ENCODE measurements around the gene KRTAP23-1.

KRTAP23-1 gene

DNA sequence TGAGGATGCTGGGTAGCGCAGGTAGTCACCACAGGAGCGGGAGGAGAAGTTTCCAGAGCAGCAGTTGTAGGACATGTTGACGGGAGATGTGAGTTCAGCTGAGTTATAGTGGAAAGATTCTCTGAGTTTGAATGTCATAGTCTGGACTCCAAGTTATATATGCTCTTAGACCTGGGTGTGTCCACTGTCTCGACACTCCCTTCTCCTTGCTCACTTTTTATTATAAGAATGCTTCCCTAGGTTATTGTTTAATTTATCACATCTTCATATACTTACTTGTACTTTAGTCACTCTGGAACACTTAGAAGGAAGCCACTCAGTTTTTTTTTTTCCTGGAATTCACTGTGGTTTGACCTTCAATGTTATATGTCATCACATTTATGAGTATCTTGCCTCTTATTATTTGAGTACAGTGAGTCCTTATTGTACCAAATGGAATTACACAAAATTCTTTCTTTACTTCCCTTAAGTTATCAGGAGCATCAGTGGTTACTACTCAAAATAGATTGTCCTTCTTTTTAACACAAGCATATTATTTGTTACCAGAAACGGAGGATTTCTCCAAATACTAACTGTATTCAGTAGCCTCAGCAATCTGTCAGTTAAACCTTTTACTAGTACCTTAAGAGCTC is 23.8 kb upstream of the KRTAP23-1 start, which contains the start of gene KRTAP13-2:
Gene KRTAP13-2 (minus strand): TSS at position 133 of the 632 bp plus-strand sequence. CDS start 58 bp downstream, at position 75.
- Histone ChIP-seq H3K4me1 (ENCODE audit: control insufficient read depth, insufficient read depth, low read depth, low read length) (no peaks in the 10 kb centered on the region), H3K79me1 (replicated peaks; ENCODE audit: low read length, poor library complexity, severe bottlenecking) (no peaks in the 10 kb centered on the region)
- no peak for DNase-seq

DNA sequence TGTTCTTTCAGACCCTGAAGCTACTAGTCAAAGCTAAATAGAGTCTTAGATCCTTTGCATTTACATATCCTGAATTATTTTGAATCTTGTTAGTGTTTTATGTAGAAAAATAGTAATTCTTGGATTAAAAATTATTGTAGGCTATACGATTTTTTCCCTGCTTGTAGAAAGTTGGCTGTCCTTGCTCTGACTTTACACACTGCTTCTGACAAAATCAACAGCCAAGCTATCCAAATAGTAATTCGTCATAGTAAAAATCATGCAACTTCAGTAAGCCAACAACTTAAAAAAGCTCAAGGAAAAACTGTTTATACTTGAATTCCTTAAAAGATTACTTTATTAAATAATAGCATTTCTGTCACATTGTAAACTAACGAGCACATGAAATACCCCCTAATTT is 7.5 kb upstream of the KRTAP23-1 start:
- DNase-seq, result no peak
- Histone ChIP-seq H3K27me3 (ENCODE audit: control insufficient read depth in 1 of 2, insufficient read depth in 1 of 2, low read length in 2 of 2) (no peaks in the 10 kb centered on the region), H3K4me3 (ENCODE audit: insufficient read depth in 1 of 2, low read depth in 1 of 2, low read length in 2 of 2) (no peak overlapping the region), H3K9ac (ENCODE audit: low read length) (no peak overlapping the region), H2AK5ac (ENCODE audit: low read length, severe bottlenecking) (no peak overlapping the region), H3K14ac (ENCODE audit: low read length in 2 of 2) (no peak overlapping the region), H3K23ac (ENCODE audit: low read length in 2 of 2) (no peak overlapping the region), H2BK12ac (ENCODE audit: low read length in 2 of 2) (no peak overlapping the region), H3K18ac (ENCODE audit: low read depth in 1 of 2, low read length in 2 of 2) (no peak overlapping the region), H2BK120ac (ENCODE audit: low read depth, low read length) (no peak overlapping the region), H4K91ac (ENCODE audit: low read length) (no peak overlapping the region), H2AFZ (ENCODE audit: low read depth, low read length) (no peak overlapping the region), H3K9me3 (ENCODE audit: control insufficient read depth, low read length) (no peaks in the 10 kb centered on the region), H4K8ac (ENCODE audit: low read length) (no peak overlapping the region), H3K27ac (ENCODE audit: low read length, poor library complexity, severe bottlenecking) (no peak overlapping the region), H3K4me2 (ENCODE audit: low read length, poor library complexity, severe bottlenecking) (no peak overlapping the region), H2BK5ac (ENCODE audit: low read depth, low read length, poor library complexity, severe bottlenecking) (no peak overlapping the region), H3K4ac (ENCODE audit: low read depth in 1 of 2, low read length in 2 of 2) (no peak overlapping the region), H3K79me1 (replicated peaks; ENCODE audit: low read length, poor library complexity, severe bottlenecking) (no peaks in the 10 kb centered on the region), H2BK15ac (ENCODE audit: low read depth, poor library complexity, severe bottlenecking) (no peak overlapping the region), H3K4me1 (ENCODE audit: control insufficient read depth, insufficient read depth, low read depth, low read length) (no peaks in the 10 kb centered on the region), H3K36me3 (ENCODE audit: control insufficient read depth in 1 of 2, insufficient read depth in 2 of 2, low read depth in 1 of 2, low read length in 2 of 2) (no peaks in the 10 kb centered on the region)
- WGBS, result 33% methylated on average over 1 of the region's 3 CpGs

More for the DNA sequence above, 23.8 kb upstream of the KRTAP23-1 start, which contains the start of gene KRTAP13-2:
- Histone ChIP-seq H3K36me3 (ENCODE audit: control insufficient read depth in 1 of 2, insufficient read depth in 2 of 2, low read depth in 1 of 2, low read length in 2 of 2) (no peaks in the 10 kb centered on the region), H2BK5ac (ENCODE audit: low read depth, low read length, poor library complexity, severe bottlenecking) (no peak within 1 kb of the TSS), H3K27me3 (ENCODE audit: control insufficient read depth in 1 of 2, insufficient read depth in 1 of 2, low read length in 2 of 2) (no peaks in the 10 kb centered on the region), H3K4ac (ENCODE audit: low read depth in 1 of 2, low read length in 2 of 2) (no peak within 1 kb of the TSS), H2BK12ac (ENCODE audit: low read length in 2 of 2) (no peak within 1 kb of the TSS), H4K91ac (ENCODE audit: low read length) (no peak within 1 kb of the TSS), H3K23ac (ENCODE audit: low read length in 2 of 2) (no peak within 1 kb of the TSS), H3K4me2 (ENCODE audit: low read length, poor library complexity, severe bottlenecking) (no peak within 1 kb of the TSS), H3K27ac (ENCODE audit: low read length, poor library complexity, severe bottlenecking) (no peak within 1 kb of the TSS), H2AK5ac (ENCODE audit: low read length, severe bottlenecking) (no peak within 1 kb of the TSS), H3K4me3 (ENCODE audit: insufficient read depth in 1 of 2, low read depth in 1 of 2, low read length in 2 of 2) (no peak within 1 kb of the TSS), H2BK120ac (ENCODE audit: low read depth, low read length) (no peak within 1 kb of the TSS), H3K9me3 (ENCODE audit: control insufficient read depth, low read length) (no peaks in the 10 kb centered on the region), H4K8ac (ENCODE audit: low read length) (no peak within 1 kb of the TSS), H2BK15ac (ENCODE audit: low read depth, poor library complexity, severe bottlenecking) (no peak within 1 kb of the TSS), H2AFZ (ENCODE audit: low read depth, low read length) (no peak within 1 kb of the TSS), H3K14ac (ENCODE audit: low read length in 2 of 2) (no peak within 1 kb of the TSS), H3K9ac (ENCODE audit: low read length) (no peak within 1 kb of the TSS), H3K18ac (ENCODE audit: low read depth in 1 of 2, low read length in 2 of 2) (no peak within 1 kb of the TSS)
- 72% methylated on average over 4 of the region's 5 CpGs for WGBS

DNA sequence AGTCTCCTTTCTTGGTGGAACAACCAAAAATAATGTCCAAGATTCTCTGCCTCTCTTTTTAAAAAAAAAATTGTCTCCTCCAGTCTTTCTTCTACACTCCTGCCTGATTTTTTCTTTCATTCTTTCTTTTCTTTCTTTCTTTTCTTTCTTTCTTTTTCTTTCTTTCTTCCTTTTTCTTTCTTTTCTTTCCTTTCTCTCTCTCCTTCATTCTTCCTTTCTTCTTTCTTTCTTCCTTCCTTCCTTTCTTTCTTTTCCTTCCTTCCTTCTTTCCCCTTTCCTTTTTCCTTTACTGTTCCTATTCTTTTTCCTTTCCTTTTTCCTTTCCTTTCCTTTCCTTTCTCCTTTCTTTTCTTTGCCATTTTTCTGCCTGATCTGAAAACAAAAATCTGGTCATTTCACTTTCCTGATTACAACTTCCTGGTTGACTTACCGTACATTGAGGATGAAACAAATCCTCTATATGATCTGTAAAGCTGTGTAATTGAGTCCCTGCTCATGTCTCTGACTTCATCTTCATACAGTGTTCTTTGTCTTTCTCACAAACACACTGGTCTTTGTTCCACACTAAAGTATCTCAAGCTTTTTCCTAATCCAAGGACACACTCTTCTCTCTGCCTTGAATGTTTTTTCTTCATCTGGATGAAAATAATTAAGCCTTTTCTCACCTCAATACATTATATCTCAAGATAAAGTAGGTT is 6.1 kb upstream of the KRTAP23-1 start:
- H3K27ac ChIP-seq (ENCODE audit: low read length, poor library complexity, severe bottlenecking), result no peak overlapping the region
- no peaks in the 10 kb centered on the region for H3K4me1 ChIP-seq (ENCODE audit: control insufficient read depth, insufficient read depth, low read depth, low read length)
- no peak overlapping the region for H2AFZ ChIP-seq (ENCODE audit: low read depth, low read length)
- no peak overlapping the region for H2BK12ac ChIP-seq (ENCODE audit: low read length in 2 of 2)
- H4K91ac ChIP-seq (ENCODE audit: low read length), result no peak overlapping the region
- H2AK5ac ChIP-seq (ENCODE audit: low read length, severe bottlenecking), result no peak overlapping the region
- no peak overlapping the region for H3K4ac ChIP-seq (ENCODE audit: low read depth in 1 of 2, low read length in 2 of 2)
- H3K79me1 ChIP-seq (replicated peaks; ENCODE audit: low read length, poor library complexity, severe bottlenecking), result no peaks in the 10 kb centered on the region
- no peak overlapping the region for H2BK5ac ChIP-seq (ENCODE audit: low read depth, low read length, poor library complexity, severe bottlenecking)
- no peak overlapping the region for H2BK120ac ChIP-seq (ENCODE audit: low read depth, low read length)
- no peaks in the 10 kb centered on the region for H3K27me3 ChIP-seq (ENCODE audit: control insufficient read depth in 1 of 2, insufficient read depth in 1 of 2, low read length in 2 of 2)
- H3K9me3 ChIP-seq (ENCODE audit: control insufficient read depth, low read length), result no peaks in the 10 kb centered on the region
- H3K18ac ChIP-seq (ENCODE audit: low read depth in 1 of 2, low read length in 2 of 2), result no peak overlapping the region
- DNase-seq, result no peak
- no peak overlapping the region for H3K23ac ChIP-seq (ENCODE audit: low read length in 2 of 2)
- no peak overlapping the region for H3K9ac ChIP-seq (ENCODE audit: low read length)
- no peak overlapping the region for H2BK15ac ChIP-seq (ENCODE audit: low read depth, poor library complexity, severe bottlenecking)
- WGBS, result 59% methylated on average over 1 of the region's 1 CpG
- H4K8ac ChIP-seq (ENCODE audit: low read length), result no peak overlapping the region
- H3K4me3 ChIP-seq (ENCODE audit: insufficient read depth in 1 of 2, low read depth in 1 of 2, low read length in 2 of 2), result no peak overlapping the region
- no peak overlapping the region for H3K14ac ChIP-seq (ENCODE audit: low read length in 2 of 2)
- no peak overlapping the region for H3K4me2 ChIP-seq (ENCODE audit: low read length, poor library complexity, severe bottlenecking)
- no peaks in the 10 kb centered on the region for H3K36me3 ChIP-seq (ENCODE audit: control insufficient read depth in 1 of 2, insufficient read depth in 2 of 2, low read depth in 1 of 2, low read length in 2 of 2)

DNA sequence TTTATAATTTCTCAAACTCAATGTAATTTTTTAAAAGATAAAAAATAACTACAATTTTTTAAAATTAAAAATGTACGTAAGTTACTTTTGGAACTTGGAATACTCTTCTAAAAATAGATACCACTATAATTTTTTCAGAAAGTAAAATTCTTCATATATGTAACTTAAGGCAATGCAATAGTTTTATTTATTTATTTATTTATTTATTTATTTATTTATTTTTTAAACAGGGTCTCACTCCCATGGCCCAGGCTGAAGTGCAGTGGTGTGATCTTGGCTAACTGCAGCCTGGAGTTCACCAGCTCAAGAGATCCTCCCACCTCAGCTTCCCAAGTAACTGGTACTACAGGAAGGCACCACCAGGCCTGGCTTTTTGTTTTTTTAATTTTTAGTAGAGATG is 3.1 kb upstream of the KRTAP23-1 start:
- WGBS, result no CpG with 5 or more reads among the region's 1 CpG
- Histone ChIP-seq H4K91ac (ENCODE audit: low read length) (no peak overlapping the region), H3K14ac (ENCODE audit: low read length in 2 of 2) (no peak overlapping the region), H3K23ac (ENCODE audit: low read length in 2 of 2) (no peak overlapping the region), H3K4me1 (ENCODE audit: control insufficient read depth, insufficient read depth, low read depth, low read length) (no peaks in the 10 kb centered on the region), H2BK120ac (ENCODE audit: low read depth, low read length) (no peak overlapping the region), H2BK15ac (ENCODE audit: low read depth, poor library complexity, severe bottlenecking) (no peak overlapping the region), H3K4me3 (ENCODE audit: insufficient read depth in 1 of 2, low read depth in 1 of 2, low read length in 2 of 2) (no peak overlapping the region), H3K4me2 (ENCODE audit: low read length, poor library complexity, severe bottlenecking) (no peak overlapping the region), H3K9ac (ENCODE audit: low read length) (no peak overlapping the region), H3K4ac (ENCODE audit: low read depth in 1 of 2, low read length in 2 of 2) (no peak overlapping the region), H3K79me1 (replicated peaks; ENCODE audit: low read length, poor library complexity, severe bottlenecking) (no peaks in the 10 kb centered on the region), H2BK5ac (ENCODE audit: low read depth, low read length, poor library complexity, severe bottlenecking) (no peak overlapping the region), H3K36me3 (ENCODE audit: control insufficient read depth in 1 of 2, insufficient read depth in 2 of 2, low read depth in 1 of 2, low read length in 2 of 2) (no peaks in the 10 kb centered on the region), H2BK12ac (ENCODE audit: low read length in 2 of 2) (no peak overlapping the region), H4K8ac (ENCODE audit: low read length) (no peak overlapping the region), H2AFZ (ENCODE audit: low read depth, low read length) (no peak overlapping the region), H3K27ac (ENCODE audit: low read length, poor library complexity, severe bottlenecking) (no peak overlapping the region), H3K9me3 (ENCODE audit: control insufficient read depth, low read length) (no peaks in the 10 kb centered on the region), H2AK5ac (ENCODE audit: low read length, severe bottlenecking) (no peak overlapping the region), H3K18ac (ENCODE audit: low read depth in 1 of 2, low read length in 2 of 2) (no peak overlapping the region), H3K27me3 (ENCODE audit: control insufficient read depth in 1 of 2, insufficient read depth in 1 of 2, low read length in 2 of 2) (no peaks in the 10 kb centered on the region)
- no peak for DNase-seq
